Choroid plexus epithelial cell (primary cell): Measurements from ENCODE around the gene CCND1.

Experiments
- DNase-seq: peaks from one replicate; pipeline ENCODE4 v3.0.0-alpha.2; 2010; ENCODE audit warnings: low read depth
- H3K4me3 ChIP-seq: 2 replicates; pipeline ENCODE4 v1.5.1; 2011; ENCODE audit warnings: low read depth, mild to moderate bottlenecking, control low read depth, low read length, moderate library complexity
- CTCF ChIP-seq: conservative IDR thresholded peaks from 2 replicates; pipeline ENCODE4 v1.5.1; 2011; ENCODE audit warnings: low read depth, mild to moderate bottlenecking, control low read depth, inconsistent platforms, low read length, moderate library complexity

Gene CCND1

GRCh38 chr11:69599502-69599901 is 41.5 kb upstream of the CCND1 start:
- no peak for TF ChIP-seq CTCF
- H3K4me3 ChIP-seq = no peak overlapping the region
- peak; percentile 32 for DNase-seq

- no peak overlapping the region for H3K4me3 ChIP-seq
- no peak for TF ChIP-seq CTCF
- no peak for DNase-seq
These were observed 41.0 kb upstream of the CCND1 start for GRCh38 chr11:69600001-69600400.

- no peak overlapping the region for H3K4me3 ChIP-seq
- TF ChIP-seq CTCF = no peak
- DNase-seq = no peak
These were observed 39.7 kb upstream of the CCND1 start for GRCh38 chr11:69601011-69601975.

GRCh38 chr11:69603111-69603836 is 37.7 kb upstream of the CCND1 start:
- TF ChIP-seq CTCF = no peak
- DNase-seq = no peak
- H3K4me3 ChIP-seq = no peak overlapping the region

GRCh38 chr11:69604055-69604454 is 36.9 kb upstream of the CCND1 start:
- TF ChIP-seq CTCF = no peak
- DNase-seq = no peak
- no peak overlapping the region for H3K4me3 ChIP-seq

GRCh38 chr11:69605737-69606526 is 35.0 kb upstream of the CCND1 start:
- no peak for DNase-seq
- H3K4me3 ChIP-seq = no peak overlapping the region
- TF ChIP-seq CTCF = no peak
